Gastrocnemius medialis (tissue), 4 donors: ENCODE results near the gene SS18L1.

Experiments
- POLR2A ChIP-seq, 2 donors: fragments of 450-650 bp; IDR thresholded peaks; one replicate each; pipeline ENCODE4 v1.6.1; 2017; ENCODE audit warnings: antibody characterized with exemption in 2 of 2, mild to moderate bottlenecking in 2 of 2, moderate library complexity in 2 of 2
- TF ChIP-seq, protein P1 (sequence below), 5 experiments: fragments of 450-650 bp in 3 of 5; fragments of 200-600 bp in 2 of 5; sonication (generic) in 2 of 5; IDR thresholded peaks in 4 of 5; conservative IDR thresholded peaks in 1 of 5; 1 replicate in 4 of 5; 2 replicates in 1 of 5; pipeline ENCODE4 v1.5.1; 2016 to 2019; ENCODE audit warnings: antibody characterized with exemption in 5 of 5, mild to moderate bottlenecking in 3 of 5, moderate library complexity in 3 of 5

DNA sequence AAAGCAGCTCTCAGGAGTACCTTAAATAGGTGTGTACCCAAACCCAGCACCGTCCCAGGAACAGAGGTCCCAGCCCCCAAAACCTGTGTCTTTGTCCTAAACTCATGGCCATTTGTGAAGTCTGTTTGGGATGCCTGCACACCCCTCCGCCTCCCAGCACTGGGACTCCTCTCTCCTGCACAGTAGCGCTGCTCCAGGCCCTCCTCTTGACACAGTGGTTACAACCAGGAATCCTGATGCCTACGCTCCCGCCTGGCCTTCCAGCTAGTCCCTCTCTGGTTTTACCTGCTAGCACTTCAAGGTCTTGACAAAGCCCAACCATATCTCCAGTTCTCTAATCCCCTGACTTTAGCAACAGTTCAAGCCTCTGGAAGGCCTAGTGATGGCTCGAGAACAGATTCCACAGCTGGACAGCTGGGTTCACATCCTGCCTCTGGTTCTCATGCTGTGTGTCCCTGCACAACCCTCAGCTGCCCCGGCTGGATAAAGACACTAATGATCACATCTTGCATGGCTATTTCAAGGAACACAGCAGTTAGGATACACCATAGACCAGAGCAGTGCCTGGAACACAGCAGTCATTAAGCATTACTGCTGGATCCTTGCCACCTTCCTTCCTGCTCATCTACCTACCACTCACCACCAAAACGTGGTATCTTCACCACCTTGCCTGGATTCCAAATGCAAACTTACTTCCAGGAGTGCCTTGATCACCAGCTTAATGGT lies 5.9 kb upstream of the SS18L1 start:
- TF ChIP-seq, protein P1, sequence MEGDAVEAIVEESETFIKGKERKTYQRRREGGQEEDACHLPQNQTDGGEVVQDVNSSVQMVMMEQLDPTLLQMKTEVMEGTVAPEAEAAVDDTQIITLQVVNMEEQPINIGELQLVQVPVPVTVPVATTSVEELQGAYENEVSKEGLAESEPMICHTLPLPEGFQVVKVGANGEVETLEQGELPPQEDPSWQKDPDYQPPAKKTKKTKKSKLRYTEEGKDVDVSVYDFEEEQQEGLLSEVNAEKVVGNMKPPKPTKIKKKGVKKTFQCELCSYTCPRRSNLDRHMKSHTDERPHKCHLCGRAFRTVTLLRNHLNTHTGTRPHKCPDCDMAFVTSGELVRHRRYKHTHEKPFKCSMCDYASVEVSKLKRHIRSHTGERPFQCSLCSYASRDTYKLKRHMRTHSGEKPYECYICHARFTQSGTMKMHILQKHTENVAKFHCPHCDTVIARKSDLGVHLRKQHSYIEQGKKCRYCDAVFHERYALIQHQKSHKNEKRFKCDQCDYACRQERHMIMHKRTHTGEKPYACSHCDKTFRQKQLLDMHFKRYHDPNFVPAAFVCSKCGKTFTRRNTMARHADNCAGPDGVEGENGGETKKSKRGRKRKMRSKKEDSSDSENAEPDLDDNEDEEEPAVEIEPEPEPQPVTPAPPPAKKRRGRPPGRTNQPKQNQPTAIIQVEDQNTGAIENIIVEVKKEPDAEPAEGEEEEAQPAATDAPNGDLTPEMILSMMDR (IDR thresholded peaks at IDR 0.05 in 4 of 5, conservative IDR thresholded peaks at IDR 0.05 in 1 of 5): no peak
- no peak for TF ChIP-seq POLR2A (IDR thresholded peaks at IDR 0.05)
